Activated T-helper 1 cell treated with anti-CD3 and anti-CD28 coated beads, Interleukin-2, amount 50 U/mL, for 16 hours (primary cell): ENCODE measurements around the gene ABCG8.

Source experiments
- DNase-seq, 2 donors: peaks; one replicate each; pipeline ENCODE4 v3.0.0-alpha.2; 2020; ENCODE audit warnings: low read depth in 1 of 2, low spot score in 1 of 2

Gene ABCG8

DNA sequence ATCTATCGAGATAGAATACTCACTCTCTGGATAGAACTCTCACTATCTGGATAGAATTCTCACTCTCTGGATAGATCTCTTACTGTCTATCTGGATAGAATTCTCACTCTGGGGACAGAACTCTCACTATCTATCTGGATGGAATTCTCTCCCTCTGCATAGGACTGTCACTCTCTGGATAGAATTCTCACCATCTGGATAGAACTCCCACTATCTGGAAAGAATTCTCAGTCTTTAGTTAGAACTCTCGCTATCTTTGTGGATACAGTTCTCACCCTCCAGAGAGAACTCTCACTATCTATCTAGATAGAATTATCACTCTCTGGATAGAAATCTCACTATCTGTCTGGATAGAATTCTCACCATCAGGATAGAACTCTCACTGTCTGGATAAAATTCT, 16.5 kb downstream of the ABCG8 start:
- DNase-seq = no peak

DNA sequence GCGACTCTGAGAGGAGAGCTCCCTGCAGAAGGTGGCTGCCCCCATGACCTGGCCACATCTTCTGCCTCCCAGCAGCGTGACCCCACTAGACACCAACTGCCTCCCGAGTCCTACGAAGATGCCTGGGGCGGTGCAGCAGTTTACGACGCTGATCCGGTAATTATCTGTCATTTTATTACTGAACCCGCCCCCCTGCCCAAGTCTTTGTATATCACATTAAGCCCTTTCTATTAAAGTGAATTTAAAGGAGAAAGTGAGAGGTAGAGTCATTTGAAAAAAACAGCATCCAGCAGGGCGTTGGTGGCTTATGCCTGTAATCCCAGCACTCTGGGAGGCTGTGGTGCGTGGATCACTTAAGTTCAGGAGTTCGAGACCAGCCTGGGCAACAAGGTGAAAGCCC, 33.4 kb downstream of the ABCG8 start:
- DNase-seq = no peak

DNA sequence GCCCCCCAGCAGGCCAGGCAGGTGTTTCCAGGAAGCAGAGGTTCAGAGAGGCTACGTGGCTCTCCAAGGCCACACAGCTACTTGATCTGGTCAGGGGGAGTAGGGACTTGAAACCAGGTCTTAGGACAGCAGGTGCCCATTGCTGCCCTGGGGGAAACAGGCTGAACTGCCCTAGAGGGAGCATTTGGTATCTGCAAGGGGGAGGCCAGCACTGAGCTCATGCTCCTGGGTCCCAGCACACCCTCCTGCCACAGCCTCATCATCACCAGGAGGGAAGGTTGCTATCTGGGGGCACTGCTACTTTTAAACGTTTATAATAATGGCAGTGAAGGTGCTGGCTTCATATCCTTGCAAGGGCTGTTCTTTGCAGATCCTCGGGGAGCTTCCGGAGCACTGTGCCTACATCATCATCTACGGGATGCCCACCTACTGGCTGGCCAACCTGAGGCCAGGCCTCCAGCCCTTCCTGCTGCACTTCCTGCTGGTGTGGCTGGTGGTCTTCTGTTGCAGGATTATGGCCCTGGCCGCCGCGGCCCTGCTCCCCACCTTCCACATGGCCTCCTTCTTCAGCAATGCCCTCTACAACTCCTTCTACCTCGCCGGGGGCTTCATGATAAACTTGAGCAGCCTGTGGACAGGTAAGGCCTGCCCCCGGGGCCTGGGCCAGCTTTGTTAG, 36.1 kb downstream of the ABCG8 start:
- no peak for DNase-seq

DNA sequence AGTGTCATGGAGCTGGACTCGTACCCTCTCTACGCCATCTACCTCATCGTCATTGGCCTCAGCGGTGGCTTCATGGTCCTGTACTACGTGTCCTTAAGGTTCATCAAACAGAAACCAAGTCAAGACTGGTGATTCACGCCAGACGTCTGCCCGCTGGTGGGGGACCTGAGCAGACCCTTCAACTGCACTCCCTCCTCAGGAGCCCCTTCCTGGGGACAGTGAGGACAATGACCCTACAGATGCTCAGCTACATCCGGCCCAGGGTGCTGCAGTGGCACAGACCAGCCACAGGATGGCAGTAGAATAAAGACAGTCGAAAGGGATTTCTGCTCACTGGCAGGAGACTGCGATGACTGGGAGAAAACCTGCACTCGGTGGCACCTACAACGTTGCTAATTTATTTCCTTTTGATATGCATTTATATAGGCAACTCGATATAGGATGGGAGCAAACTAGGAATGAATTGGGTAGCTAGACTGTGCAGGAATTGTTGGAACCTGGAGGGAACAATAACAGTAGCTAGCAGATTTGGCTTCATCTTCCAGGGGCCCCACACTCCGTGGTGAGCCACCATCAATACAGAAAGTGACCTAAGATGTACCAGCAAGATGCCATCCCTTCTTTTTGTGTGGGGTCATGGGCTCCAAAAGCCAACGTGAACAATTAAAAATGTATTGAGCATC, 39.2 kb downstream of the ABCG8 start:
- peak; percentile 20 to 26 for DNase-seq

DNA sequence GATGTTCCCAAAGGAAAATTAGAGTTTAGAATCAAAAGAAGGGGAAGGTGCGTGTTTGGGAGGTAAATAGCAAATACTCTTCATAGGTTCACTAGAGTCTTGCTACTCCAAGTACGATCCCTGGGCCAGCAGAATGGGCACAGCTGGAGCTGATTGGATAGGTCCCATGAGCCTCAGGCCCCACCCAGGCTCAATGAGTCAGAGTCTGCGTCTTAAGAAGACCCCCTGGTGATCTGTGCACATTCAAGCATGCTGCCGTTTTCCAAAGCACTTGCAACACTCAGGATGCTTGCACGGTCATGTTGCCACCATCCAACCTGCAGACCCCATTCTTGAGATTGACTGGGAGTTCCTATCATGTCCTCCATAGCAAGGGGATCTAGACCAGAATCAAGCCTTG, 40.5 kb downstream of the ABCG8 start:
- no peak for DNase-seq

DNA sequence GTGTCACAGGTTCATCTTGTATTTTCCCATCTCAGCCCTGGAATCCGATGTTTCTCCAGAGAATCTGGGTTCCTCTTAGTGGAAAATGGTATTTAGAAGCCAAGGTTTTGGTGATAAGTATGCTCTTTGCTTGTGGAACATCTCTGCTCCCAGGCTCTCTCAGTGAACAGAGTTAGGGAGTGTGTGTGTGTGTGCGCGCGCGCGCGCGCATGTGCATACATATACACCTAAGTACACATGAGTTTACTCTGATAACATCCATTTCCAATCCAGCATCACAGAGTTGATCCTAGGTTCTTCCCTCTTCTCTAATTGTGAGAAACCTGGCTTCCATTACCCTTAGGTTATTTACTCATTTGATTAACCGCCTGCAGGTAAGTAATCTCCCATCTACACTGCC, 41.7 kb downstream of the ABCG8 start:
- DNase-seq = no peak

DNA sequence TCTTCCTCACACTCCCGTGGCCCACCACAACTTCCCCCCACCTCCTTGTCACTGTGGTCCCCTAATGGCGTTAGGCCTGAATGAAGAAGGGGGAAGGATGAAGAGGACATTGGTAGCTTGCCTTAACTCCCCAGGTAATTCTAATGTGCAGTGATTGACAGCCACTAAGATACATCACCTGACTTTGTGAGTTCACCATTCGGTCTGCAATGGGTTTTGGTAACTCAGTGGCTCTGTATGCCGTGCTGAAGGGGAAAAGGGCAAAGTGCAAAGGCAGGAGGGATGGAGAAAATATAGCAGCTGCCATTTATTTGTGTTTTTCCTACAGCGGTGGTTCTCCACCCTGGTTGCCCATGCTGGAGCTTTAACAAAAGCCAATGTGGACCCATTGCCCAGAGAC, 42.2 kb downstream of the ABCG8 start:
- DNase-seq = no peak

DNA sequence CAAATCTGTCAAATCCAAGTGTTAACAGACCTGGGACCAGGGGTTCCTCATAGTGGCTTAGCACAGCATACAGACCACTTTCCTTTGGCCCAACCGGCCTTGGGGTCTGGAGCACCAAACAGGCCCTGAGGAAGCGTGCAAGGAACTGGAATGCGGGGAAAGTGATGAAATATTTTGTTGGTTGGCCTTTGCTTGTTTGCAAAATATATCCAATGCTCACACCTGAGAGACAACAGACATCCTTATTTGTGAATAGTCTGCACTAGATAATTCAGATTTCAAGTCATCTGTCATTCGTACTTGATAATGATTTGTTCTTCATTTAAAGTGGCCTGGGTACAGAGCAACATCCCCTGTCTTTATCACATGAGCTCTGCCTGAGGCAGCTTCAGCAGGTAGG, 43.5 kb downstream of the ABCG8 start:
- DNase-seq = no peak

DNA sequence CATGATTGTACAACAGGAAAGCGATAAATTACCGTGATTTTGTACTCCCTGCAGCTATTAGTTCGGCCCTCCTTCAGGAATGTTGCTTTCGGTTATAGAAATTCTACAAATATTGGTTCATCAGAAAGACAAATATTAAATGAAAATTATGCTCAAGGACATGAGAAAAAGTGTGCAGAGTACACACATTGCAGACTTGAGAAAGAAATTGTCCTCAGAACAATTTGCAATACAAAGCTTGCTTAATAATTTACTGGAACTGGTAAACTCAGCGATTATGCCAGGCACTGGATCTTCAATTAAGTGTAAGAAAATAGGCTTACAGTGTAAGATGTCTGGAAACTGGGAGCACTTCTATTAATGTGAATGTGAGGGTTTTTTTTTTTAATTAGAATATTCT, 45.9 kb downstream of the ABCG8 start:
- no peak for DNase-seq

DNA sequence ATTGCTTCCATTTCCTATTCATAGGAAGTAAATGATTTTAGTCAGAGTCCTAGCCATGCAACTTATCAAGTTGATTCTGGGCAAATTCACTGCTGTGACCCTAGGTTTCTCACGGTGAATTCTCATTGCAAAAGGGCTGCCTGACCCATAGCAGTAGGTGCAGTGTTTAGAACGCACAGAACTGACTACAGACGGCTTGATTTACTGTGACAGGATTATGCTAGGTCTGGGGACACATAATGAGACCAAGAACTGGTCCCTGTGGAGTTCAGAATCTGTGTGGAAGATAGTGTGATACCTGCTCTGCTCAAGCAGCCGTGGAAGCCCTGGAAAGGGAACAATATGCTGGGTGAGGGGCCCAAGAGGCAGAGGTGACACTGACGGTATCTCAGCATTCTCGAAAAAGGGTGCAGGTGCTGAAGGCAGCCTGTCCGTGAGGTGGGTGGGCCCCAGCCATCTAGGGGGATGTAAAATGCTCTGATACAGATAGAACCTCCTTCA, 46.4 kb downstream of the ABCG8 start:
- no peak for DNase-seq

DNA sequence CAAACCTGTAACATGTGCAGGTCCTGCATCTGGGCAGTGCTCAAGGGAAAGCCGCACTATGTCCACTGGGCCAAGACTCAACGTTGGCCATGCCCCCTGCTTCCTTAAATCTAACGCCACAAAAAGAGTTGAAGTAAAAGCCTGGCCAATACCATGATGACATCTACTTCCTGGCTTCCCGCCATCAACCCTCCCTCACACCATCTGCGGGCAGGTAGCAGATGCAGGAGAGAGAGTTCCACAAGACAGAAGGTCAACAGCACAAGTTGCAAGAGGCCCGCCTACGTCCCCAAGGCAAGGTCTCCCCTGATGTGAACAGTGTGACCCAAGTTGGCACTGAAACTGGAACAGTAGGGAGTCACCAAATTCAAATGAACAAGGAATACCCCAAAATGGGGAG, 48.4 kb downstream of the ABCG8 start:
- no peak for DNase-seq

DNA sequence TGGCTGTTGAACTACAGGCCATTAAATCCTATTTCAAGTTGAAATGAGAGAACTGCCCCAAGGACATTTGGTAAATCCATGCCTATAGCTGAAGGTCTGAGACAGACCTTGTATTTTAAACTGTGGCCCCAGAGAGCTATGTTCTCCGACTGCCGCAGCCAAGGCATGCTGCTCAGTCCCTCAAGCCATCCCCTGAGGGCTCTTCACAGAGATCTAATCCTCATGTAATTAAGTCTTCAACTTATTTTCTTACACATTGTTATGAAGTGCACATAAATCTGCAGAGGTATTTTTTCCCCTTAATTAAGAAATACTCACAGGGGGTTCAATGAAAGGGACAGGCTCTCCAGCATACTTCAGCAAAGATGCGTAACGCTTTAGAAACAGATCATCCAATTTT, 50.6 kb downstream of the ABCG8 start:
- DNase-seq = no peak

DNA sequence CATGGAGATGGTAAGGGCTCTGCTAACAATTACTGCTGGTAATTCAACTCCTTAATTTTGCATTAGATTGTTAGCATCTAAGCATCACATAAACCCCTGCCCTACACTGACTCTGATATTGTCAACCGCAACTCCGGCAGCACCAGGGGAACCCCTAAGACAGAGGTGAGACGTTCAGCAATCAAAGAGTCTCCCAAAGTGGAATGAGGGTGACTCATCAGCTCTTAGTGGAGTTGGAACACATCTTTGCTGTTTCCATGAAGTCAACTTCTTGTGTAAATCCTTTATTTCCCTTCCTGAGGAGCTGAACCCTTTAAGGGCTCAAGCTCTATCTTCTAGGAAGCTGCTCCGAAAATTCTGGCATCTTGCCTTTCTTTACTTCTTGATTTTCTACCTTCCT, 52.1 kb downstream of the ABCG8 start:
- DNase-seq = no peak

DNA sequence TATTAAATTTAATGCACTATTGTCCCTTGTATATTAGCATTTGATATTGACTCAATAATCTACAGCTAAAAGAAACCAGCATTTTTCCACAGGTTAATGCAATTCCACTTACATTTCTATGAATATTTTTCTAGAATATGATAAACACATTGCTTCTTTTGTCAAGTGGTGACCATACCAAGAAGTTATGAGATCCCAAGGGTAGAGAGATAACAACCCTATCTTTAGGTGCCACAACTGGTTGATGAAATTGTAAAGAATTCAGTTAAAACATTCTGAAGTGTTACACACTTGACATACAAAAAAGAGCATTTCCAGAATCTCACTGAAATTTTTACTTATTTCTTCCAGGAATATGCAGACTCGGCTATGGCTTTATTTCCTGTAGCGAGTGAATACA, 56.0 kb downstream of the ABCG8 start:
- no peak for DNase-seq

DNA sequence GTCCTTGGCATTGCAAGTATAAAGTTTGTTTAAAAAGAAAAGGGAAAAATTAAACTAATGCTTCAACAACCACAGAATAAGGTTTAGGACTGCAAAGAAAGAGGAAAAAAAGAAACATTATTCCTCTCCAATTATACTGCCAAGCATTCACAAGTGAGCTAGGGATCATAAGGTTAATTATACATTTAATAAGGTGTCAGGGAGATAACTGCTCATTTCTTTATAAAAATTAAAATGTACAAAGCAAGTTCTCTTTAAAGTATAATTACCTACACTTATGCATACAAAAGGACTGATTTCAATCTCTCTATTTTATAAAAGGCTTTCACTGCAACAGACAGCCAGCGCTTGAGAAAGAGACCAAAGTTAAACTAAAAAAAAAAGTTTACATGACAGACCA, 58.1 kb downstream of the ABCG8 start:
- DNase-seq = no peak

DNA sequence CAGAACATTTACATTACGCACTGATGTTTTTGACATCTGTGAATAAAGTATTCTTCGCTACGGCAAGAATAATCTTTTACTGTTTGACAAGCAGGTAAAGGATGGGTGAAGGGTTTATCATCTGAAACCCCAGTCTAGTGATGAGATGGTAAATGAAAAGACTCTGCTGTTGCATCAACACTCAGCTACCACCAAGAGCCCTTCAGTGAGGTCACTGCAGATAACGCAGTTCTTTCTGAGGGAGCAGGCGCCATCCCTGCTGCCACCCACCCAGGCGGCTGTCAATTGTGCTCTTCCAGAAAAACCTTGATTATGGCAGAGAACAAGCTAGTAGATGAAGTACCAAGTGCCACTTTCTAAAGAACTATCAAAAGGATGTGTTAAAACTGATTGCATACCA, 58.7 kb downstream of the ABCG8 start:
- DNase-seq = no peak

DNA sequence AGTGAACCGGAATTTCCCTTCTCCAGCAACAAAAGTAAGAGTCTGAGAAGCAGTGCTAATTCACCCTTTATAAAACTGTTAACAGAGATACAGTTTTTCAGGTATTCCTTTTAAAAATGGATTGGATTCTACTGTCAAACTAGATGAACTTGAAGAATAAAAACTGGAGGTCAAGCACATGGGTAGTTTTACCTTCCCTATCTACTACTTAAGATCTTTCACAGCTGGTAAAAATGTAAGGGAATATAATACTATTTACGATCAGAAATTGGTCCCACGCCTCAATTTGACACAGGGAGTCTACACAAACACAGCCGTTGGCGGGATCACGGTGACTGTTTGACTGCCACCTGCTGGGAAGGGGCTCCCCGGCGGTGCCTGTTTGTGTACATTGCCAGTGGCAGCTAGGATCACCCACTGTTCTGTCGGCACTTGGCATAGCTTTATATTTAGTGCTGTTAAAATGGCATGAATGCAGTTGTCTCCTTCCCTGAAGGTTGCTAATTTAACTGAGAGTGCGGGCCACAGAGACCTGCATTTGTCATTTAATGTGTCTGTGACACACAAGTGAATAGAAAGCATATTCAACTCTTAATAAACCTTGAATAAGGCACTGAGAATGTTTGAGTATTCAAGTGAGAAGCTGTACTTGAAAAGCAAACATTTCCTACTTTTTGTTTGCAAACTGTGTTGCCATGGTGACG, 59.5 kb downstream of the ABCG8 start:
- no peak for DNase-seq

DNA sequence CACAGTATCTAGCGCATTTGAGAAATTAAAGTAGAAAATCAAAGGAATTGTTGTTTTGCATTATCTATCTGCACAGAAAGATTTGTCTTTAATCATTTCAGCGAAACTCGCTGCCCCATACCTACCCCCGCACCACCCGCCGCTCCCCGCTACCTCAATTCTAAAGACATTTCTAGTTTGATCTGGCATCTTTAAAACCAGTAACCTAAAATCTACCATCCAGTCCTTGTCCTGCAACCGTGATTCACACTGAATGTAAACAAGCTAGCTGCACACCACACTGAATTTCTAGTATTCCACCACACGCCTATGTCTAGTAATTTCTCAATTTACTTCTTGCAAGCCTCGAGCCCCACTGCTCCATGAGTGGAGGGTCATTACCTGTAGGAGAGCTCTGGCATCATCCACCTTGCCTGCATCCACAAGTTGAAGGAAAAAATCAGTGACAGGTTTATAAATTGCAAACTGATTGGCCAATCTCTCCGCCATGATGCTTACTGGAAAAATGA, 60.1 kb downstream of the ABCG8 start:
- no peak for DNase-seq

DNA sequence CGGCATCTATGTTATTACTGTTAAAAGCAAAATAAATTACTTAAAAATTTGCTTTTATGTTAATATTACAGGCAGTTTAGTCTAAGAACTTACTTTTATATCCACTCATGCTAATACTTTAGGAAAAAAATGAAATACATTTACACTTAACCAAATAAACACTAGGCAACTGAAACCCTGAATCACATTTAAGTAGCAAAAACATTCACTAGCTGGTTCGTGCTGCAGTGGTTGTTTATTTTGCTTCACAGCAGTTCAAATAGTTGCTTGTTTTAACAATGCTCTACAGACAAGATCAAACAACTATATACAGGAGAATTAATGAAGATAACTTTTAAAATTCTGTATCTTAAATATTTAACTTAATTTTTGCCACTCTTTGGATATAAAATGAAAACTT, 60.8 kb downstream of the ABCG8 start:
- no peak for DNase-seq

DNA sequence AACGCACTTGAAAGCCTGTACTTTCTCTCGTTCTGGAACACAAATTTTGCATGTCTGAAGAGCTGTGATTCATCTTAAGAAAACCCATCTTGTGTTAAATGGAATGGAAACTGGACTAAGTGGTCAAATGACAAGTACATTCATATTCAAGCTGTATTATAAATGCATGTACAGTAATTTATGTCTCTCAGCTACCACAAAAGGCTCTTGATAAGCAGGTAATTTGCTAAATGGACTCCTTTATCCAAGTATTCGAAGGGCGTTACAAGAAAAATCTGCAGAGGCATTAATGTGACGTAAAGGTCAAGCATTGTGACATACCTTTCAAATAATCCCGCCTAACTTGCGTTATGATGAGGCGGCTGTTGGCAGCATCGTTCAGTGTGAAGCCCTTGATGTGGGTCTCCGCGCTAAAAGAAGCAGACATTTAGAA, 66.6 kb downstream of the ABCG8 start:
- no peak for DNase-seq

DNA sequence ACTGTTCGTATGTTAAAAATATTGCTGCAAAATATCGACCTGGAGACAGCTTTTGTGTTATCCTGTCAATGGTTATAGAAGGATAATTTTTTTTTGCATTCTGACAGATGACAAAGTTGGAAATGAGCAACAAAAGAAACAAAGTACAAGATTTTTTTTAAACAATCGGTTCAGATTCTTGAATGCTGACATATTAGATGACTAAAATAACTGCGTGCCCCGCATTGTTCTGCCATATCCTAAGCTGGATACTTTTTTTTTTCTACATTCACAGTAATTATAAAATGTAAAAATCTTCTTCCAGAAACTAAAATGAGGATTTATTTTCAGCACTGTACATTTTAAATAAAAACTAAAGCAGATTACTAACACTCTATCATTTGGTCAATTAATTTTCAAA, 67.1 kb downstream of the ABCG8 start:
- DNase-seq = no peak

DNA sequence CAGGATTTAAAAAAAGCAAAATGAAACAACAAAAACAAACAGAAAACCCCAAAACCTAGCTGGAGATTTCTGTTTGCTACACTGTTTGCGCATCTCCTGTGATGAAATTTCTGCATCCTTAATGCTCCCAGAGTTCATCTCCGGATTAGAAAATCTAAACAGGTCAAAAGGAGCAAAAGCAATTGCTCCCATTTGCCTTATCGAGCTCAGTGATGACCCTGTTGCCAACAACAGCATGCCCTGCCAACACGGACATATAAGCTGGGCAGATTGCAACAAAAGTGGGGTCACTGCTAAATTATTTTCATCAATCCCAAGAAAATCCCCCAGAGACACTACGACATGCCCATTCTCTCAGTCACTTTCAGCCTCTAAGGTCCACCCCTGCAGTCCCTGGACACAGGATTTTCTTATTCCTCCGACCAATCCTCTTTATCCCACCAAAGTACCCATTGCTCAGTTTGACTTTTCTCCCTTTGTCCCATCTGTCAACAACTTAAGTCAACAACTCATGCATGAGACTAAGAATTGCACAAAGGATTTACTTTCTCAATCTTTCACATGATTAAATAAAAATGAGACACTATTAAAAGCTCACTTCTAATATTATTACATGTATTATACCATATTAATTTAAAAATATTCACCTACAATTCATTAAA, 67.8 kb downstream of the ABCG8 start:
- no peak for DNase-seq
